ENCODE measurements around the gene PRR35.

The PRR35 gene

GRCh38 chr16:519425-519824, 40.8 kb upstream of the PRR35 start:
- TF ChIP-seq ZNF274 (IDR thresholded peaks at IDR 0.05; ENCODE audit: low read depth, low read length) (no peak), SUZ12 (IDR thresholded peaks at IDR 0.05; ENCODE audit: extremely low read depth, insufficient read depth, insufficient read length) (no peak), YY1 (IDR thresholded peaks at IDR 0.05; ENCODE audit: insufficient read depth, insufficient read length) (no peak)
- H3K9me3 ChIP-seq (ENCODE audit: insufficient read depth, low read length), result no peaks in the 10 kb centered on the region
- no peak for DNase-seq (ENCODE audit: low read depth, low spot score)
- peaks cover 18% of the 10 kb centered on the region for H3K4me1 ChIP-seq (ENCODE audit: insufficient read depth, insufficient read length)
- no peaks in the 10 kb centered on the region for H3K27me3 ChIP-seq (ENCODE audit: insufficient read depth, insufficient read length)
- peaks cover 71% of the 10 kb centered on the region for H3K36me3 ChIP-seq (ENCODE audit: insufficient read depth, insufficient read length, low read length)
- H3K9ac ChIP-seq (ENCODE audit: insufficient read length, low read depth), result no peak overlapping the region
- H3K4me3 ChIP-seq (ENCODE audit: insufficient read length, low read depth), result no peak overlapping the region

DNA sequence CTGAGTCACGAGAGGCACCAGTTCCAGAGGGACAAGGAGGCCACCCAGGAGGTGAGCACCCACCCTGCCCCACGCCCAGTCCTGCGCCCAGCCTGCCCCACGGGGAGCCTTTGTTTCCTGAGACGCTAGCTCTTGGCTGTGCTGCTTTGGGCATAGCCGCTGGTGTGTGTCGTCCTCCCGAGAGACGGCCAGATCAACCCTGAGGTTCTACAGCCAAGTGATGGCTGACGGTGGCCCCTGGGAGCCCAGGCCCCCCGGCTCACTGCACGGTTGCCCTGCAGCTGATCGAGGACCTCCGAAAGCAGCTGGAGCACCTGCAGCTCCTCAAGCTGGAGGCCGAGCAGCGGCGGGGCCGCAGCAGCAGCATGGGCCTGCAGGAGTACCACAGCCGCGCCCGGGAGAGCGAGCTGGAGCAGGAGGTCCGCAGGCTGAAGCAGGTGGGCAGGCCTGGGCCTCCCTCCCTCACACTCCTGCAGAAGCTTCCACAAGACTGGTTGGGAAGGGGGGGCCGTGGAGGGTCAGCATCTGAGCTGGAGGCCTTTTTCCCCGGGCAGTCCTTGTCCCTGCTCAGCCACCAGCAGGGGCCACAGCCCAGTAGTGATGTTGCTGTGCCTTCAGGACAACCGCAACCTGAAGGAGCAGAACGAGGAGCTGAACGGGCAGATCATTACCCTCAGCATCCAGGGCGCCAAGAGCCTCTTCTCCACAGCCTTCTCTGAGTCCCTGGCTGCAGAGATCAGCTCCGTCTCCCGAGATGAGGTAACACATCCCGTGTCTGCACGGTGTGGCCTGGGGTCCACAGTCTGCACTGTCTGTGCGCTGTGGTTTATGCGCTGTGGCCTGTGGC, 40.1 kb upstream of the PRR35 start:
- no peaks in the 10 kb centered on the region for H3K9me3 ChIP-seq (ENCODE audit: insufficient read depth, low read length)
- TF ChIP-seq SUZ12 (IDR thresholded peaks at IDR 0.05; ENCODE audit: extremely low read depth, insufficient read depth, insufficient read length) (no peak), ZNF274 (IDR thresholded peaks at IDR 0.05; ENCODE audit: low read depth, low read length) (no peak), YY1 (IDR thresholded peaks at IDR 0.05; ENCODE audit: insufficient read depth, insufficient read length) (no peak)
- no peak overlapping the region for H3K9ac ChIP-seq (ENCODE audit: insufficient read length, low read depth)
- peaks cover 20% of the 10 kb centered on the region for H3K4me1 ChIP-seq (ENCODE audit: insufficient read depth, insufficient read length)
- DNase-seq (ENCODE audit: low read depth, low spot score), result no peak
- H3K4me3 ChIP-seq (ENCODE audit: insufficient read length, low read depth), result no peak overlapping the region
- peaks cover 71% of the 10 kb centered on the region for H3K36me3 ChIP-seq (ENCODE audit: insufficient read depth, insufficient read length, low read length)
- H3K27me3 ChIP-seq (ENCODE audit: insufficient read depth, insufficient read length), result no peaks in the 10 kb centered on the region

DNA sequence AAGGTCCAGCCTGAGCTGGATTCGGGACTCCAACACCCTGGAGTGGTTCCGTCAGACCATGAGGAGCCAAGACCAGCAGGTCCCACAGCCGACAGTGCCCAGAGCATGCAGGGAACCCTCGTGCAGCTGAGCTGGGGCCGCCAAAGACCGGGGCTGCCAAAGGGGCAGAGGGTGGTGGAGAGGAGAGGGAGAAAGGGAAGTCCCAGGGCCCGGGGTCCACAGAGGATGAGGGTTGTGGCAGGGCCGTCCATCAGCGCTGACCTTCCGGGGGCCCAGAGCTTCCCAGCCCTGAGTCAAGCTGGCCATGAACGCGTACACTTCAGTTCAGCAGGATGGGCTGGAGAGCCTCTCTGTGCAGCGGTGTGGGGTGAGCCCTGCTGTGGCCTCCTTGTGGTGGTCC, 39.3 kb upstream of the PRR35 start:
- H3K4me1 ChIP-seq (ENCODE audit: insufficient read depth, insufficient read length), result peaks cover 27% of the 10 kb centered on the region
- no peak overlapping the region for H3K4me3 ChIP-seq (ENCODE audit: insufficient read length, low read depth)
- no peak for TF ChIP-seq ZNF274 (IDR thresholded peaks at IDR 0.05; ENCODE audit: low read depth, low read length)
- no peak for TF ChIP-seq YY1 (IDR thresholded peaks at IDR 0.05; ENCODE audit: insufficient read depth, insufficient read length)
- TF ChIP-seq SUZ12 (IDR thresholded peaks at IDR 0.05; ENCODE audit: extremely low read depth, insufficient read depth, insufficient read length), result no peak
- H3K27me3 ChIP-seq (ENCODE audit: insufficient read depth, insufficient read length), result no peaks in the 10 kb centered on the region
- H3K36me3 ChIP-seq (ENCODE audit: insufficient read depth, insufficient read length, low read length), result peaks cover 68% of the 10 kb centered on the region
- DNase-seq (ENCODE audit: low read depth, low spot score), result no peak
- no peak overlapping the region for H3K9ac ChIP-seq (ENCODE audit: insufficient read length, low read depth)
- H3K9me3 ChIP-seq (ENCODE audit: insufficient read depth, low read length), result no peaks in the 10 kb centered on the region

GRCh38 chr16:521381-522210, 38.6 kb upstream of the PRR35 start:
- Histone ChIP-seq H3K4me3 (ENCODE audit: insufficient read length, low read depth) (no peak overlapping the region), H3K9ac (ENCODE audit: insufficient read length, low read depth) (no peak overlapping the region), H3K36me3 (ENCODE audit: insufficient read depth, insufficient read length, low read length) (peaks cover 62% of the 10 kb centered on the region), H3K4me1 (ENCODE audit: insufficient read depth, insufficient read length) (peaks cover 30% of the 10 kb centered on the region), H3K27me3 (ENCODE audit: insufficient read depth, insufficient read length) (no peaks in the 10 kb centered on the region), H3K9me3 (ENCODE audit: insufficient read depth, low read length) (no peaks in the 10 kb centered on the region)
- DNase-seq (ENCODE audit: low read depth, low spot score), result no peak
- no peak for TF ChIP-seq YY1 (IDR thresholded peaks at IDR 0.05; ENCODE audit: insufficient read depth, insufficient read length)
- TF ChIP-seq ZNF274 (IDR thresholded peaks at IDR 0.05; ENCODE audit: low read depth, low read length), result no peak
- TF ChIP-seq SUZ12 (IDR thresholded peaks at IDR 0.05; ENCODE audit: extremely low read depth, insufficient read depth, insufficient read length), result no peak

DNA sequence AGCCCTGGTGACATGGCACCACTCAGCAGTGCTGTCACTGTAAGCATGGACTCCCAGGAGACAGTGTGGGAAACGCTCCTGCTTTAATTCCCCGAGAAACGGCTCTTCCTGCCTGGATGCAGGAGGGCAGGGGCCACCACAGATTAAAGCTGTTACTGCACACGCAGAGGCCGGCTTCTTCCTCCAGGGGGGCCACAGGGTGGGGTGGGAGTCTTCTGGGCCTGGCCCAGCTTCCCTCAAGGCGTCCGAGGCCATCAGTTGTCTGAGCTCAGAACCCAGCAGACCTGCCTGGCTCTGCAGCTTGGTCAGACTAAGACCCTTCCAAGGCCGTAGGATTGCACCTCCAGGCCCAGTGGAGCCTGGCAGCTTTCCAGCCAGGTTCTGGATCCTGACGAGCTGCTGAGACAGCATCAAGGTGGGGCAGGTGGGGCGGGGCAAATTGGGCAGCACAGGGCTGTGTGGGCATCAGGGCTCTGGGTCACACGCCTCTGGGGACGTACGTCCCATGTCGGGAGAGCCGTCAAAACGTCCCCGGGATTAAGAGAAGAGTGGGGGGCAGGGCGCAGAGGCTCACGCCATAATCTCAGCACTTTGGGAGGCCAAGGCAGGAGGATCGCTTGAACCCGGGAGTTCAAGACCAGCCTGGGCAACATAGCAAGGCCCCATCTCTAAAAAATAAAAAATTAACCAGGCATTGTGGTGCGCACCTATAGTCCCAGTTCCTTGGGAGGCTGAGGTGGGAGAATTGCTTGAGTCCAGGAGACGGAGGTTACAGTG, 37.7 kb upstream of the PRR35 start:
- TF ChIP-seq YY1 (IDR thresholded peaks at IDR 0.05; ENCODE audit: insufficient read depth, insufficient read length) (no peak), ZNF274 (IDR thresholded peaks at IDR 0.05; ENCODE audit: low read depth, low read length) (no peak), SUZ12 (IDR thresholded peaks at IDR 0.05; ENCODE audit: extremely low read depth, insufficient read depth, insufficient read length) (no peak)
- H3K36me3 ChIP-seq (ENCODE audit: insufficient read depth, insufficient read length, low read length), result peaks cover 54% of the 10 kb centered on the region

GRCh38 chr16:523097-523741, 37.0 kb upstream of the PRR35 start:
- no peak for DNase-seq (ENCODE audit: low read depth, low spot score)
- no peaks in the 10 kb centered on the region for H3K9me3 ChIP-seq (ENCODE audit: insufficient read depth, low read length)
- TF ChIP-seq SUZ12 (IDR thresholded peaks at IDR 0.05; ENCODE audit: extremely low read depth, insufficient read depth, insufficient read length), result no peak
- TF ChIP-seq ZNF274 (IDR thresholded peaks at IDR 0.05; ENCODE audit: low read depth, low read length), result no peak
- no peak for TF ChIP-seq YY1 (IDR thresholded peaks at IDR 0.05; ENCODE audit: insufficient read depth, insufficient read length)
- no peaks in the 10 kb centered on the region for H3K27me3 ChIP-seq (ENCODE audit: insufficient read depth, insufficient read length)
- peaks cover 53% of the 10 kb centered on the region for H3K36me3 ChIP-seq (ENCODE audit: insufficient read depth, insufficient read length, low read length)
- no peak overlapping the region for H3K4me3 ChIP-seq (ENCODE audit: insufficient read length, low read depth)
- no peak overlapping the region for H3K9ac ChIP-seq (ENCODE audit: insufficient read length, low read depth)
- H3K4me1 ChIP-seq (ENCODE audit: insufficient read depth, insufficient read length), result peaks cover 30% of the 10 kb centered on the region

More for the DNA sequence above, 37.7 kb upstream of the PRR35 start:
- Histone ChIP-seq H3K27me3 (ENCODE audit: insufficient read depth, insufficient read length) (no peaks in the 10 kb centered on the region), H3K9ac (ENCODE audit: insufficient read length, low read depth) (no peak overlapping the region), H3K4me3 (ENCODE audit: insufficient read length, low read depth) (no peak overlapping the region), H3K4me1 (ENCODE audit: insufficient read depth, insufficient read length) (peaks cover 30% of the 10 kb centered on the region), H3K9me3 (ENCODE audit: insufficient read depth, low read length) (no peaks in the 10 kb centered on the region)
- no peak for DNase-seq (ENCODE audit: low read depth, low spot score)
